H1 (cell line): ENCODE data around the gene PDC. TPM values are rescaled to one million over a fixed set of nuclear protein-coding genes. Genes with fewer than 3 reads are reported as not detected.

ENCODE experiments used
- CTCF ChIA-PET: fragments of 300-600 bp; sonication (Branson Sonifier 250); formaldehyde crosslinking; loops from one replicate; lab custom pipeline; 2021; ENCODE audit not compliant: partially characterized antibody; lab: Charles Lee
- POLR2A ChIA-PET: fragments of 300-600 bp; sonication (Branson Sonifier 250); formaldehyde crosslinking; loops from one replicate; lab custom pipeline; 2021; ENCODE audit warnings: inconsistent platforms; ENCODE audit not compliant: partially characterized antibody; lab: Charles Lee
- DNase-seq, 2 experiments: peaks; one replicate each; pipeline versions ENCODE4 v3.0.0 to v3.0.0-alpha.2; 2010 to 2022; ENCODE audit warnings: low spot score in 2 of 2, low read depth in 1 of 2, mixed read lengths in 1 of 2
- FAIRE-seq: peaks from 2 replicates; lab custom pipeline; 2011; peaks lifted over from hg19 to GRCh38; lab: Jason Lieb, UNC
- H2AFZ ChIP-seq: 2 replicates; pipeline ENCODE4 v1.8.1; 2012; ENCODE audit warnings: low read length, inconsistent platforms
- H2AK5ac ChIP-seq: 2 replicates; pipeline ENCODE4 v1.6.1; 2013; ENCODE audit warnings: low read depth, low read length
- H2BK120ac ChIP-seq: replicated peaks from 2 replicates; pipeline ENCODE3; 2013; ENCODE audit warnings: low read depth, low read length, inconsistent platforms
- H2BK12ac ChIP-seq: 2 replicates; pipeline ENCODE4 v1.6.1; 2013; ENCODE audit warnings: low read depth, low read length
- H2BK15ac ChIP-seq: 2 replicates; pipeline ENCODE4 v1.6.1; 2013; ENCODE audit warnings: low read length
- H2BK20ac ChIP-seq: 2 replicates; pipeline ENCODE4 v1.6.1; 2013; ENCODE audit warnings: low read length
- H2BK5ac ChIP-seq: 2 replicates; pipeline ENCODE4 v1.6.1; 2013; ENCODE audit warnings: low read depth, low read length
- H3K14ac ChIP-seq: 2 replicates; pipeline ENCODE4 v1.6.1; 2013; ENCODE audit warnings: inconsistent platforms; ENCODE audit not compliant: insufficient read length
- H3K18ac ChIP-seq: 2 replicates; pipeline ENCODE4 v1.6.1; 2013; ENCODE audit warnings: low read length; ENCODE audit errors: extremely low read depth
- H3K23ac ChIP-seq: 2 replicates; pipeline ENCODE4 v1.6.1; 2013; ENCODE audit warnings: inconsistent platforms; ENCODE audit not compliant: insufficient read length
- H3K23me2 ChIP-seq: 2 replicates; pipeline ENCODE4 v1.6.1; 2013; ENCODE audit warnings: low read depth, low read length
- H3K27ac ChIP-seq: 2 replicates; pipeline ENCODE4 v1.6.1; 2011; ENCODE audit warnings: low read depth, low read length, inconsistent platforms
- H3K27me3 ChIP-seq, 4 experiments: replicated peaks in 1 of 4; 1 replicate in 1 of 4; 2 replicates in 3 of 4; pipeline versions ENCODE4 v1.6.1 to v1.8.1; 2011 to 2013; ENCODE audit warnings: low read length in 3 of 4, mild to moderate bottlenecking in 3 of 4, inconsistent platforms in 2 of 4, mixed read lengths in 2 of 4, moderate library complexity in 1 of 4; ENCODE audit not compliant: control insufficient read depth in 3 of 4, insufficient read depth in 3 of 4; ENCODE audit errors: extremely low read depth in 1 of 4
- H3K36me3 ChIP-seq, 4 experiments: 2 replicates each; pipeline versions ENCODE4 v1.6.1 to v1.8.1; 2011 to 2013; ENCODE audit warnings: mild to moderate bottlenecking in 4 of 4, low read length in 3 of 4, moderate library complexity in 2 of 4, control low read depth in 1 of 4, inconsistent platforms in 1 of 4; ENCODE audit not compliant: insufficient read depth in 4 of 4, control insufficient read depth in 2 of 4
- H3K4ac ChIP-seq: replicated peaks from 2 replicates; pipeline ENCODE3; 2013; ENCODE audit warnings: low read length, low read depth, mixed read lengths, inconsistent platforms; ENCODE audit not compliant: insufficient read length
- H3K4me1 ChIP-seq, 4 experiments: replicated peaks in 1 of 4; 1 replicate in 1 of 4; 2 replicates in 3 of 4; pipeline versions ENCODE4 v1.6.1 to v1.8.1; 2011 to 2013; ENCODE audit warnings: low read length in 3 of 4, inconsistent platforms in 2 of 4, mixed read lengths in 1 of 4; ENCODE audit not compliant: insufficient read depth in 4 of 4, control insufficient read depth in 3 of 4
- H3K4me2 ChIP-seq, 2 experiments: 2 replicates each; pipeline versions ENCODE4 v1.6.1 to v1.8.1; 2011 to 2013; ENCODE audit warnings: low read depth in 2 of 2, low read length in 2 of 2, control low read depth in 1 of 2, inconsistent platforms in 1 of 2, mild to moderate bottlenecking in 1 of 2; ENCODE audit not compliant: insufficient read depth in 1 of 2
- H3K4me3 ChIP-seq, 4 experiments: fragments of 200-600, 300-600 bp in 1 of 4; sonication (generic), shearing (Covaris generic), sonication (Bioruptor Twin) in 1 of 4; 2 replicates each; pipeline versions ENCODE4 v1.5.1 to v1.8.1; 2011 to 2016; ENCODE audit warnings: low read length in 4 of 4, low read depth in 3 of 4, control low read depth in 2 of 4, inconsistent platforms in 2 of 4, mild to moderate bottlenecking in 2 of 4, mixed read lengths in 1 of 4, moderate library complexity in 1 of 4; ENCODE audit not compliant: insufficient read depth in 2 of 4; ENCODE audit errors: extremely low read depth in 1 of 4
- H3K56ac ChIP-seq: replicated peaks from 2 replicates; pipeline ENCODE3; 2013; ENCODE audit warnings: low read depth, mild to moderate bottlenecking, mixed read lengths, low read length, inconsistent platforms; ENCODE audit not compliant: insufficient read length
- H3K79me1 ChIP-seq: 2 replicates; pipeline ENCODE4 v1.6.1; 2013; ENCODE audit warnings: low read depth, low read length, control low read depth
- H3K79me2 ChIP-seq, 2 experiments: 2 replicates each; pipeline versions ENCODE4 v1.6.1 to v1.8.1; 2012 to 2013; ENCODE audit warnings: low read length in 2 of 2, mild to moderate bottlenecking in 2 of 2, inconsistent platforms in 1 of 2; ENCODE audit not compliant: insufficient read depth in 2 of 2, control insufficient read depth in 1 of 2
- H3K9ac ChIP-seq, 4 experiments: replicated peaks in 1 of 4; 1 replicate in 1 of 4; 2 replicates in 3 of 4; pipeline versions ENCODE4 v1.6.1 to v1.8.1; 2011 to 2013; ENCODE audit warnings: low read depth in 3 of 4, low read length in 3 of 4, control low read depth in 2 of 4, mild to moderate bottlenecking in 2 of 4, moderate library complexity in 2 of 4, inconsistent platforms in 1 of 4; ENCODE audit errors: extremely low read depth in 1 of 4
- H3K9me3 ChIP-seq, 2 experiments: 2 replicates each; pipeline versions ENCODE4 v1.6.1 to v1.8.1; 2012 to 2013; ENCODE audit warnings: mild to moderate bottlenecking in 2 of 2, moderate library complexity in 2 of 2, control low read depth in 1 of 2, inconsistent platforms in 1 of 2, low read depth in 1 of 2, low read length in 1 of 2, mixed read lengths in 1 of 2; ENCODE audit not compliant: insufficient read depth in 2 of 2
- H4K20me1 ChIP-seq, 2 experiments: replicated peaks in 1 of 2; 2 replicates each; pipeline versions ENCODE3 to v1.8.1; 2011 to 2013; ENCODE audit warnings: inconsistent platforms in 2 of 2, low read length in 2 of 2, mild to moderate bottlenecking in 1 of 2; ENCODE audit not compliant: insufficient read depth in 2 of 2, control insufficient read depth in 1 of 2
- H4K5ac ChIP-seq: 2 replicates; pipeline ENCODE4 v1.6.1; 2013; ENCODE audit warnings: low read length, low read depth, mixed read lengths, inconsistent platforms; ENCODE audit not compliant: insufficient read length
- H4K8ac ChIP-seq: 2 replicates; pipeline ENCODE4 v1.8.0; 2013; ENCODE audit warnings: mild to moderate bottlenecking, moderate library complexity, low read length, inconsistent platforms; ENCODE audit not compliant: insufficient read depth; ENCODE audit errors: extremely low read depth
- H4K91ac ChIP-seq: replicated peaks from 2 replicates; pipeline ENCODE3; 2013; ENCODE audit warnings: low read length, mixed read lengths, inconsistent platforms; ENCODE audit not compliant: insufficient read length
- CHD1 ChIP-seq: IDR thresholded peaks from 2 replicates; pipeline ENCODE4 v1.6.1; 2012; ENCODE audit warnings: low read depth, low read length, improper control_type of control experiment
- EZH2 ChIP-seq: fragments of 200-600 bp; sonication (generic); IDR thresholded peaks from 2 replicates; pipeline ENCODE4 v1.7.1; 2012; ENCODE audit warnings: low read depth, mild to moderate bottlenecking, moderate library complexity, low read length, inconsistent platforms; ENCODE audit not compliant: severe bottlenecking
- RAD21 ChIP-seq, 2 experiments: IDR thresholded peaks in 1 of 2; conservative IDR thresholded peaks in 1 of 2; 2 replicates each; pipeline ENCODE4 v1.6.1; 2011; ENCODE audit warnings: low read depth in 2 of 2, low read length in 2 of 2, improper control_type of control experiment in 1 of 2, inconsistent platforms in 1 of 2, mild to moderate bottlenecking in 1 of 2, moderate library complexity in 1 of 2
- TAF1 ChIP-seq: IDR thresholded peaks from 2 replicates; pipeline ENCODE4 v1.6.1; 2011; ENCODE audit warnings: mild to moderate bottlenecking, low read depth, low read length
- TAF7 ChIP-seq: optimal IDR thresholded peaks from 2 replicates; pipeline ENCODE3; 2011; ENCODE audit warnings: low read depth, mild to moderate bottlenecking, inconsistent platforms, low read length, moderate library complexity, borderline replicate concordance
- TBP ChIP-seq: IDR thresholded peaks from 2 replicates; pipeline ENCODE4 v1.6.1; 2011; ENCODE audit warnings: low read depth, low read length, improper control_type of control experiment
- WGBS, 2 experiments: shearing (Covaris generic) in 1 of 2; methylation state at CpG; one replicate each; pipeline versions ENCODE4 v1.1.6 to v1.1.7; 2013 to 2015; ENCODE audit warnings: low lambda C conversion rate in 2 of 2, mixed read lengths in 2 of 2, inconsistent platforms in 1 of 2, low coverage in 1 of 2, missing lambda C conversion rate in 1 of 2; ENCODE audit not compliant: insufficient replicate concordance in 2 of 2, insufficient coverage in 1 of 2, insufficient read length in 1 of 2; ENCODE audit errors: extremely low coverage in 1 of 2, missing lambda C conversion rate in 1 of 2; 5-methylcytosine and 5-hydroxymethylcytosine counted together
- polyA plus RNA-seq, 7 experiments: library from polyadenylated mRNA; depleted of rRNA in 3 of 7; stranded (reverse) in 5 of 7; unstranded in 2 of 7; fragments of >200 nt in 5 of 7; fragments of 200-250 nt in 2 of 7; gene quantifications; 1 replicate in 5 of 7; 2 replicates in 1 of 7; 4 replicates in 1 of 7; pipeline versions ENCODE4 v1.2.1 to v1.2.3, GENCODE V29; 2011 to 2013; ENCODE audit warnings: missing spikeins in 2 of 7, mixed read lengths in 2 of 7
- total RNA-seq: library from RNA; stranded (reverse); fragmentation: NEBNext Ultra II Directional; extraction: Animal tissue kit (Norgen Biotek cat#: 25700); gene quantifications from 2 replicates; pipeline ENCODE4 v1.2.1, GENCODE V29; 2021
- TF ChIP-seq, protein P1 (sequence below): IDR thresholded peaks from 2 replicates; pipeline ENCODE4 v1.6.1; 2011; ENCODE audit warnings: low read depth, mild to moderate bottlenecking, low read length; ENCODE audit not compliant: insufficient read depth

Gene PDC
- total and polyA plus RNA-seq, 2 of the 8 experiments (the other 6 are each of a cell fraction or from before 2014, with no cell fraction given) = not detected

DNA sequence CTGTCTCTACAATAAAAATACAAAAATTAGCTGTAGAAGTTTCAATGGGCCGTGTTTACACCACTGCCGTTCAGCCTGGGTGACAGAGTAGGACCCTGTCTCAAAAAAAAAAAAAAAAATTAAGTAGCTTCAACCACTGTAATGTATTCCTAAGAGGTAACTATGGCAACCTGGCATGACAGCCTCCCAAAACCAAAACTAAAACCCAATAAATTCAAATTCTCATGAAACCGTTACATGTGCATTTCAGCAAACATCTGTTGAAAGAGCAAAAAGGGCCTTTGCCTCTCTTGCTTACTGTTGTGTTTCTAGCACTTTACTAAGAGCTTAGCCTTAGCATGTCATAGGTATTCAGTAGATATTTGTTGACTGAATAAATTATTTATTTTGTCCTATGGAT is 51.8 kb downstream of the PDC start:
- WGBS, 2 experiments = 98% methylated on average over 3 of the region's 3 CpGs; no CpG with 5 or more reads in 1 of the 2 experiments
- CTCF ChIA-PET = interaction anchor here (0.6 to 1.3 kb wide), 5 partner anchors 9 to 728 kb away, joined by 3 to 4 read pairs (median 3); no protein-coding TSS in a partner anchor

More for the DNA sequence above, 51.8 kb downstream of the PDC start:
- Histone ChIP-seq H2BK120ac (no peak overlapping the region), H3K79me2 (no peaks in the 10 kb centered on the region), H4K20me1 (no peaks in the 10 kb centered on the region), H3K9me3 (no peaks in the 10 kb centered on the region), H3K36me3 (peaks cover 0 to 58% (median 14%) of the 10 kb centered on the region in 4 experiments; a peak in 3 of 8 replicates), H2BK12ac (no peak overlapping the region), H4K91ac (no peak overlapping the region), H3K23ac (no peak overlapping the region), H2BK20ac (no peak overlapping the region), H3K4me3 (no peak overlapping the region), H3K18ac (no peak overlapping the region), H2BK5ac (no peak overlapping the region), H4K8ac (no peak overlapping the region), H3K79me1 (no peaks in the 10 kb centered on the region), H3K14ac (no peak overlapping the region), H3K9ac (no peak overlapping the region), H2AFZ (no peak overlapping the region), H4K5ac (no peak overlapping the region), H2AK5ac (no peak overlapping the region), H3K27ac (no peak overlapping the region), H2BK15ac (no peak overlapping the region), H3K56ac (no peak overlapping the region), H3K4ac (no peak overlapping the region), H3K4me2 (no peak overlapping the region), H3K27me3 (no peaks in the 10 kb centered on the region), H3K4me1 (no peaks in the 10 kb centered on the region), H3K23me2 (no peaks in the 10 kb centered on the region)
- no peak for TF ChIP-seq TAF7
- no peak for TF ChIP-seq EZH2
- no peak for TF ChIP-seq TBP
- TF ChIP-seq CHD1 = no peak
- TF ChIP-seq TAF1 = no peak
- TF ChIP-seq RAD21 (IDR thresholded peaks at IDR 0.05 in 1 of 2, conservative IDR thresholded peaks at IDR 0.05 in 1 of 2; ENCODE audit: low read depth in 2 of 2, low read length in 2 of 2) = no peak
- TF ChIP-seq, protein P1, sequence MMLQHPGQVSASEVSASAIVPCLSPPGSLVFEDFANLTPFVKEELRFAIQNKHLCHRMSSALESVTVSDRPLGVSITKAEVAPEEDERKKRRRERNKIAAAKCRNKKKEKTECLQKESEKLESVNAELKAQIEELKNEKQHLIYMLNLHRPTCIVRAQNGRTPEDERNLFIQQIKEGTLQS = no peak
- no peak for DNase-seq
- FAIRE-seq = no peak
- POLR2A ChIA-PET = interaction anchor here (1.4 kb wide), 1 partner anchor 34 kb away, joined by 4 read pairs; the partner anchor contains the start of gene TPR
